NCI-H2196 (cell line): ENCODE measurements around the gene ATXN3.

Experiments used
- DNase-seq: peaks from one replicate; lab custom pipeline; 2025; ENCODE audit not compliant: unreplicated experiment; lab: John Stamatoyannopoulos, UW

ATXN3 gene

DNA sequence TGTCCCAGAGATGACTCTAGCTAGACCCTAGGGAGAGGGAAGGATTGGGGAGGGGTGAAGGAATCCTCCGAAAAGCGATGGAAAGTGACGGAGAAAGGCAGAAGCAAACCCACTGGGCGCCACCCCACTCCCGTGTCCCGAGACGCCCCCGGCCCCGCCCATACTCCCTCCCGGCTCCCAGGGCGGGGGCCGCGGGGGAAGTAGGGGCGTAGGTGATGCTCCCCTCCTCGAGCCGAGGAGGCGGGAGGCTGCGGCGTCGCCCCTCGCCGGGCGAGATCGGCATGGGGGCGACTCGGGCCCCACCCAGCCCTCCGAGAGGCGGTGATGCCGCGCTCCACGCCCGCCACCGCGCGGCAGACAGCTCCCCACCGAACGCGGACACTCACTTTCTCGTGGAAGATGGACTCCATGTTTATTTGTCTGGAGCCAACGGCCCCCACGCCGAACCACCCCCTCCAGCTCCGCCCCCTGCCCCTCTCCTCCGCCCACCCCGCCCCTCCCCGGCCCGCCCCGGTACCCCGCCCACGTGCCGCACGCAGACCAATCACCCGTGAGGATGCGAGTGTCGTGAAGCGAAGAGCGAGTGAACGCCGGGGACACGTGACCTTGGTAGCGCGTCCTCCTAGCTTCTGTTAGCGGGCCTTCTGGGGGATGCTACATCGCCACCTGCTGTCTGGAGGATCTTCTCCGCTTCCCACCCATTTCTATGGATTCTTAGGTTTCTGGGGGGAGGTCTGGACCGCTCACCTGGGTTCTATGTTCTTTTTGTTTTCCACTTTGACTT is at the start of gene ATXN3:
Gene ATXN3 (minus strand): TSS at position 440 of the 784 bp plus-strand sequence. CDS start 30 bp downstream, at position 410.
- DNase-seq = peak; percentile 85

DNA sequence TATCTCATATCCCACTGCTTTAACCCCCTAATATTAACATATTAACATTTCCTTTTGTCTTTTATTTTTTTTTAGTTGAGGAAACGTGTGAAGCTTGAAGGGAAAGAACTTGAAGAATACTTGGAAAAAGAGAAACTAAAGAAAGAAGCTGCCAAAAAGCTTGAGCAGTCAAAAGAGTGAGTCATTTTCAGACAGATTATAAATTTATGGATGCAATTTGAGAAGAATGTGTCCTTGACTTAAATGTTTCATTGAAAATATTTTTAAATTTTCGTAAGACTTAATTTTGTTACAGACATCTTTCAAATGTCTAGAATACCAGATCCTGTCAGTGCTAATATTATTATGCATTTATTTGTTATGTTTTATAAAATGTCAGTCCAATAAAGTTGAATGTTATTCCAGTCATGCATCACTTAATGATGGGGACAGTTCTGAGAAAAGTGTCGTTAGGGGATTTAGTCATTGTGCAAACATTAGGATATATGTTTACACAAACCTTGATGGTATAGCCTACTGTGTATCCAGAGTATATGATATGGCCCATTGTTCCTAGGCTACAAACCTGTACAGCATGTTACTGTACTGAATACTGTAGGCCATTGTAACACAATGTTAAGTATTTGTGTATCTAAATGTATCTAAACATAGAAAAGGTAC is 48.0 kb upstream of the ATXN3 start:
- DNase-seq = no peak

DNA sequence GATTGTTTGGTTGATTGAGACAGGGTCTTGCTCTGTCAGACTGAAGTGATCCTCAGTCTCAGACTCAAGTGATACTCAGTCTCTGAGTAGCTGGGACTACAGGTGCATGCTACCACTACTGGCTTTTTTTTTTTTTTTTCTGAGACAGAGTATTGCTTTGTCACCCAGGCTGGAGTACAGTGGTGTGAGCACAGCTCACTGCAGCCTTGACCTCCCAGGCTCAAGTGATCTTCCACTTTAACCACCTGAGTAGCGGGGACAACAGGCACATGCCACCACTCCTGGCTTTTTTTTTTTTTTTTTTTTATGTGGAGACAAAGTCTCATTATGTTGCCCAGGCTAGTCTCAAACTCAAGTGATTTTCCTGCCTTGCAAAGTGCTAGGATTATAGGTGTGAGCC is 47.2 kb upstream of the ATXN3 start:
- DNase-seq = no peak

GRCh38 chr14:92144708-92145107 is 38.3 kb upstream of the ATXN3 start:
- DNase-seq = no peak

DNA sequence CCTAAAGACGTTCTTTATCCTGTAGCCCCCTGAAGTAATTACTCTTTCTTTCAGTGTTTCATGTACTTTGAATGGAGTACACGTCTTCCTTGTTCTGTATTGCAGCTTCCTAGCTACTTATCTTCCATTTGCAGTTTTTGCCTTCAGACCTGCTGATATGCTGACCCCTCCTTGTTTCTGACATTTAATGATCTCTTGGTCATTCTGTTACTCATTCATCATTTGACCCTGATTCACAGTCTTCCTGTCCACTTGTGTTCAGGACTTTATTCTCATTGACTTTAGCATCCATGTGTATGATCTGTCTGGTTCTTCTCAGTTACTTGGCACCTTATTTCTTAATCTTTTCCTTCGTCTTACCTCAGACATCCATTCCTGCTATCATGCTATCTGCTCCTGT is 37.6 kb upstream of the ATXN3 start:
- DNase-seq = no peak

- DNase-seq = no peak
These were observed 36.9 kb upstream of the ATXN3 start for GRCh38 chr14:92143309-92143708.

DNA sequence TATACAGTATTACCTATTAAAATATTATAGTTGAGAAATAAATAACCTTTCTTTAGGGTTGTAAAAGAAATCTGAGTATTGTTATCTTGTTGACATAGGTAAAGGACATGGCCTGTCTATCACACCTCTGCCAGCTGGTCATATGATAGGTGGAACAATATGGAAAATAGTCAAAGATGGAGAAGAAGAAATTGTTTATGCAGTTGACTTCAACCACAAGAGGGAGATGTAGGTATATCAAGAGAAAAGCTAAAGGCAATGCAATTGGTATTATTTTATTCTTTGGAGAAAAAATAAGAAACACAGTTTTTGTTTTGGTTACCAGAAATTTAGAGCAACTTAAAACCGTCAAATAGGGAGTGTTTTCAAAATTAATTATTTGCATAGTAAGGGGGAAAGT is 28.9 kb upstream of the ATXN3 start:
- peak; percentile 2 for DNase-seq

DNA sequence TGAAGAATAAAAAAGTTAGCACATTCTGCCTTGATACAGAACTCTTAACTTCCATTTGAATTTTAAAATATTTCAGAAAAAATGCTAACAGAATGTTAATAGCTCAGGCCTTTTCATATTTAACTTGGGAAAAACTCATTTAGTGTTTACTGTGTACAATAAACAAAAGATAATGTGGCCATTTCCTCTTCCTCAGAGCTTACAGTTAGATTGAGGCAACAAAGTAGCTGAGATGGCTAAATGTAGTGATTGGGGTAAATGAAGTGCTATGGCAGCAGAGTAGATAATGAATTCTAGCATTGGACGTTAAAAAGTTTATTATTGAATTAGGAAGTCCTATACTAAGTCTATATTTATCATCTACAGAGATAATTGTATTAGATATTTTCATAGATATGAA is 28.1 kb upstream of the ATXN3 start:
- DNase-seq = no peak

- no peak for DNase-seq
These were observed 16.4 kb upstream of the ATXN3 start for GRCh38 chr14:92122761-92123160.

- no peak for DNase-seq
These were observed 15.9 kb upstream of the ATXN3 start for GRCh38 chr14:92122351-92122677.

- peak; percentile 57 for DNase-seq
These were observed 15.4 kb upstream of the ATXN3 start, which contains the start of the genes CPSF2 and NDUFB1 for GRCh38 chr14:92121670-92122350. CPSF2 (plus strand) TSS chr14:92121969; CDS start chr14:92130985, 9,016 bp downstream. NDUFB1 (minus strand) TSS chr14:92121706; CDS start chr14:92117637, 4,069 bp downstream.

GRCh38 chr14:92121207-92121669 is 14.9 kb upstream of the ATXN3 start:
- DNase-seq = no peak

DNA sequence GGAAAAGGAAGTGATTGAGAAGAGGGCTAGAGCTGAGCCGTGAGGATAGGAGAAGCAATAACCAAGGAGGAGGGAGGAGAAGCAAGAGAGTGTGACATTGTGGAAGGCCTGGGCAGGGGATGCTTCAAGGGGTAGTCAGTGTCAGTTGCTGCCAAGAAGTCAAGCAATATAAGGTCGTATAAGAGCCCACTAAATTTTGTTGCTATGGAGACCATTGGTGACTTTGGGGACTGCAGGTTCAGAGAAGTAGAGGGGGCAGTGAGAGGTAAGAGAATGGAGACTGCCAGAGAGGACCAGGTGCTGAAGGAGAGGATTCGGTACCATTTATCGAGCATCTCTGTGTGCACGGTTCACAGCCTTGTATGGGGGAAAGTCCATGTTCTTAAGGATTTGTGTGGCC is 3.1 kb upstream of the ATXN3 start:
- no peak for DNase-seq

DNA sequence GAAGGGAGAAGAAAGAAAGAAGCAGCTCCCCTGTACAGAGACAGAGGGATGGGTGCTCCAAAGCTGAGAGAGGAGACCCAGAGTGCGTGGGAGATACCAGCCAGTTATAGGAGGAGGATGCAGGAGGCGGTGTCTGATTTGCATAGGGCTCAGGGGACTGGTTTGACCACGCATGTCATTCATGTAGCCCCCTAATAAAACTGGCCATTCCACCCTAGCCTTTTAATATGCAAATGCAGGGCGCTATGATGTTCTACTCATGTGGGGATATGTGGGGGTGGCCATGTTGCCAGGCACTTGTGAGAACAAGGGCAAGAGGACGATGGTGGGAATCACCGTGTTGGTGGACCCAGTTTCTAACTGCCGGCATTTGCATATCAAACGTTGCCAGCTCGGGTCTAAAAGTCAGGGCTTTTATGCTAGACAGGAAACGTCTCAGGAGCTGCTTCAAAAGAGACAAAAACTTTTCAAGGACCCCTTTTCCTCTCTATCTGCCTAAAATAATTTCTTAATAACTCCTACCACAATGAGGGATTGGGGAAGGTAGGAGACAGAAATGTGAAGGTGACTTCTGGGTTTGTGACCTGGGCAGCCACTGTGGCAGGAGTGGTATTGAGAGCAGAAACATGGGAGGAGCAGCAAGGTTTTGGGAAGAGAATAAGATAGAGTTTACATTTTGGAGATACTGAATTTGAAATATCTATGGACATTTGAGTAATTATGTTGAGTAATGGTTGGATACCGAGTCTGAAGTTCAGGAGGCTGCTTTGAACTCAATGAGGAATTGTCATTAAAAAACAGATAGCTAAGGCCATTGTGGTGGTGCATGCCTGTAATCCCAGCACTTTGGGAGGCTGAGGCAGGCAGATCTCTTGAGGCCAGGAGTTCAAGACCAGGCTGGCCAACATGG is 2.2 kb upstream of the ATXN3 start:
- no peak for DNase-seq

GRCh38 chr14:92105893-92106142 is 564 bp downstream of the ATXN3 start:
- DNase-seq = no peak

DNA sequence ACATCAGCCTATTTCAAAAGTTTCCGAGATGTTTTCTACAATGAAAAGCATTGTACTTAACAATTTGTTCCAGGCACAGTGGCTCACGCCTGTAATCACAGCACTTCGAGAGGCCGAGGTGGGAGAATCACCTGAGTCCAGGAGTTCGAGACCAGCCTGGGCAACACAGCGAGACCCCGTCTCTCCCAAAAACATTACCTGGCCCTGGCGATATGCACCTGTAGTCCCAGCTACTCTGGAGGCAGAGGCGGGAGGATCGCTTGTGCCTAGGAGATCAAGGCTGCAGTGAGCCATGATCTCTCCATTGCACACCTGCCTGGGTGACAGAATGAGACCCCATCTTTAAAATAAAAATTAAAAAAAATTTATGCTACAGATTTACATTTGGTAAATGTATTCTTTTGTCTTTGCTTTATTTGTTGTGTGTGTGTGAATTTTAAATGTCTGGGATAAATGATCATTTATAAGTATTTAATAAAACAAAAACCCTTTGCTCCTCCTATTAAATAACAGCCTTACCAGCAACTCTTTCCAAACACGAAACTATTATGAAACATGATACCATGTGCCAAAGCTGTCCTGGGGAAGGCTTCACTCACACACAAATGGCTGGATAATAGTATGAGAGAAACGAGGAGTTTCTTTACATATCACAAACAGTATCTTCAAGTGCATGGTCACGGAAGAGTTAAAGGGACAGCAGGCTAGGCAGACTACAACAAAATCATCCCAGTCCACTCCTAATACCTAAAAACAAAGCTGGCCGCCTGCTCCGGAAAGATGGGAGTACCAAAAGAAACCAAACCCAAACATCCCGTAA is 1.1 kb downstream of the ATXN3 start:
- DNase-seq = no peak

DNA sequence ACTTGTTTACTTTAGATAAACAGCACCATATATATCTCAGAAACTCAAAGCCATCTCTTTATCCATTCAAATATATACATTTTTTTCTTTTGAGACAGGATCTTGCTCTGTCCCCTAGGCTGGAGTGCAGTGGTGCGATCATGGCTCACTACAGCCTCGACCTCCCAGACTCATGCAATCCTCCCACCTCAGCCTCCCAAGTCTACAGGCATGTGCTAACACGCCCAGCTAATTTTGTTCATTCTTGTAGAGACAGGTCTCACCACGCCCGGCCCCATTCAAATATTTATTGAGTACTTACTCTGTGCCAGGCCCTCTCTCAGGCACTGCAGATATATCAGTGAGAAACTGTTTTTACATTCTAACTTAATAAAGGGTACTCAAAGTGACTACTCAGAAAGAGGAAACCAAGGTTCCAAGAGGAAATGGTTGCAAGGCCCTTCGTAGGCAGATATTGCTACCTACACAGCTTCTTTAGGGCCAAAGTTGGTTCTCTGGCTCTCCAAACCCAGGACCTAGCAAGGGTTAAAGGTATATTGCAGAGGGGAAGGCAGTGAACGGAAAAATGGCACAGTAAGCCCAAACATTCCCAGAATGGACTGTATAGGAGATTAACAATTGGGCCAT is 2.9 kb downstream of the ATXN3 start:
- DNase-seq = no peak

- DNase-seq = no peak
These were observed 6.6 kb downstream of the ATXN3 start for GRCh38 chr14:92099802-92100201.

GRCh38 chr14:92093320-92093719 is 13.1 kb downstream of the ATXN3 start:
- DNase-seq = no peak

DNA sequence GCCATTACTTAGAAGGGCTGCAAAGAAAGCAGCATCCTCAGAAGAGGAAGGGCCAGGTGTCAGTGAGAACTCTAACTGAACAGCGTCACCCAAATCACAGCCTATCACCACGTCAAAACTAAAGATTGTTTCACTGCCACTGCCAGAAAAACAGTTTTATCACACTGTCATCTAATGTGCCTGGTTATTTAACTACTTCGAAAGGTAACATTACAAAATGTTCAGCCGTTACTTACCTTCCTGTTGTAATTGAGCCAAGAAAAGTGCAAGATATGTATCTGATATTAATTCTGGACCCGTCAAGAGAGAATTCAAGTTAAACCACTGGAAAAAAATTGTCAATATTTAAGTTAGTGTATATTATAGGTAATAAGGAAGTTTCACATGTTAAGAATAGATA is 17.9 kb downstream of the ATXN3 start:
- no peak for DNase-seq
